Measurements from ENCODE around the gene AK9.
"Not testable (repeated sequence)": the region's sequence is repeated elsewhere in the genome, so short reads cannot be mapped to it uniquely, and the experiment has no call there.

Gene AK9

GRCh38 chr6:109690373-109690736, 647 bp downstream of the AK9 start:
- ChIA-PET POLR2A (no interaction called here), CTCF (interaction anchor here (0.7 kb wide), 3 partner anchors 341 to 704 kb away, joined by 3 read pairs; no protein-coding TSS in a partner anchor)
- no peak for TF ChIP-seq TARDBP (IDR thresholded peaks at IDR 0.05)
- no peak for TF ChIP-seq FOXA1 (IDR thresholded peaks at IDR 0.05)
- no peak for TF ChIP-seq SUZ12 (IDR thresholded peaks at IDR 0.05)
- no peak for TF ChIP-seq LEF1 (IDR thresholded peaks at IDR 0.05; ENCODE audit: borderline replicate concordance)
- TF ChIP-seq ARNT (IDR thresholded peaks at IDR 0.05) = no peak
- TF ChIP-seq L3MBTL2 (conservative IDR thresholded peaks at IDR 0.05) = no peak
- TF ChIP-seq ZNF384 (IDR thresholded peaks at IDR 0.05) = no peak
- TF ChIP-seq NFRKB (IDR thresholded peaks at IDR 0.05) = no peak
- TF ChIP-seq PKNOX1 (IDR thresholded peaks at IDR 0.05) = no peak
- TF ChIP-seq FOXK2 (IDR thresholded peaks at IDR 0.05) = no peak
- TF ChIP-seq ELF4 (IDR thresholded peaks at IDR 0.05) = no peak
- DNase-seq (ENCODE audit: extremely low spot score) = peak; percentile 61

- TF ChIP-seq L3MBTL2 (conservative IDR thresholded peaks at IDR 0.05) (no peak), LEF1 (IDR thresholded peaks at IDR 0.05; ENCODE audit: borderline replicate concordance) (no peak), TARDBP (IDR thresholded peaks at IDR 0.05) (no peak), SUZ12 (IDR thresholded peaks at IDR 0.05) (no peak), CTBP1 (IDR thresholded peaks at IDR 0.05; ENCODE audit: borderline replicate concordance) (no peak), HDGF (IDR thresholded peaks at IDR 0.05; ENCODE audit: borderline replicate concordance) (no peak), BHLHE40 (IDR thresholded peaks at IDR 0.05; ENCODE audit: borderline replicate concordance) (no peak), FOXA1 (IDR thresholded peaks at IDR 0.05) (no peak), SP1 (IDR thresholded peaks at IDR 0.05) (no peak), PKNOX1 (IDR thresholded peaks at IDR 0.05) (no peak)
- CTCF ChIA-PET = interaction anchor here (0.6 kb wide), 1 partner anchor 138 kb away, joined by 3 read pairs; no protein-coding TSS in a partner anchor
- POLR2A ChIA-PET = no interaction called here
- DNase-seq (ENCODE audit: extremely low spot score) = no peak
Measured at GRCh38 chr6:109687271-109687761, 3.7 kb downstream of the AK9 start.

GRCh38 chr6:109686566-109687265, 4.3 kb downstream of the AK9 start:
- no peak for DNase-seq (ENCODE audit: extremely low spot score)
- TF ChIP-seq BHLHE40 (IDR thresholded peaks at IDR 0.05; ENCODE audit: borderline replicate concordance) (no peak), FOXA1 (IDR thresholded peaks at IDR 0.05) (no peak), SP1 (IDR thresholded peaks at IDR 0.05) (no peak), CTBP1 (IDR thresholded peaks at IDR 0.05; ENCODE audit: borderline replicate concordance) (no peak), SUZ12 (IDR thresholded peaks at IDR 0.05) (no peak), FOXK2 (IDR thresholded peaks at IDR 0.05) (no peak), FOXM1 (IDR thresholded peaks at IDR 0.05; ENCODE audit: borderline replicate concordance) (no peak), PKNOX1 (IDR thresholded peaks at IDR 0.05) (no peak), ARNT (IDR thresholded peaks at IDR 0.05) (no peak), ZNF384 (IDR thresholded peaks at IDR 0.05) (no peak), HDGF (IDR thresholded peaks at IDR 0.05; ENCODE audit: borderline replicate concordance) (no peak), NFRKB (IDR thresholded peaks at IDR 0.05) (no peak), TARDBP (IDR thresholded peaks at IDR 0.05) (no peak), ELF4 (IDR thresholded peaks at IDR 0.05) (no peak), LEF1 (IDR thresholded peaks at IDR 0.05; ENCODE audit: borderline replicate concordance) (no peak)
- ChIA-PET CTCF (no interaction called here), POLR2A (no interaction called here)

GRCh38 chr6:109678661-109679505, 12.1 kb downstream of the AK9 start:
- DNase-seq (ENCODE audit: extremely low spot score); CTCF ChIA-PET; POLR2A ChIA-PET: not testable (repeated sequence)

GRCh38 chr6:109678240-109678639, 12.8 kb downstream of the AK9 start:
- POLR2A ChIA-PET = no interaction called here
- no peak for TF ChIP-seq BHLHE40 (IDR thresholded peaks at IDR 0.05; ENCODE audit: borderline replicate concordance)
- no peak for TF ChIP-seq FOXM1 (IDR thresholded peaks at IDR 0.05; ENCODE audit: borderline replicate concordance)
- no peak for DNase-seq (ENCODE audit: extremely low spot score)
- CTCF ChIA-PET = no interaction called here

- ChIA-PET POLR2A (no interaction called here), CTCF (no interaction called here)
- TF ChIP-seq SUZ12 (IDR thresholded peaks at IDR 0.05) (no peak), BHLHE40 (IDR thresholded peaks at IDR 0.05; ENCODE audit: borderline replicate concordance) (no peak), SP1 (IDR thresholded peaks at IDR 0.05) (no peak), LEF1 (IDR thresholded peaks at IDR 0.05; ENCODE audit: borderline replicate concordance) (no peak), NFRKB (IDR thresholded peaks at IDR 0.05) (no peak), ZNF384 (IDR thresholded peaks at IDR 0.05) (no peak), FOXA1 (IDR thresholded peaks at IDR 0.05) (no peak), ELF4 (IDR thresholded peaks at IDR 0.05) (no peak), FOXM1 (IDR thresholded peaks at IDR 0.05; ENCODE audit: borderline replicate concordance) (no peak), FOXK2 (IDR thresholded peaks at IDR 0.05) (no peak), CTBP1 (IDR thresholded peaks at IDR 0.05; ENCODE audit: borderline replicate concordance) (no peak), L3MBTL2 (conservative IDR thresholded peaks at IDR 0.05) (no peak), PKNOX1 (IDR thresholded peaks at IDR 0.05) (no peak), ARNT (IDR thresholded peaks at IDR 0.05) (no peak), HDGF (IDR thresholded peaks at IDR 0.05; ENCODE audit: borderline replicate concordance) (no peak), TARDBP (IDR thresholded peaks at IDR 0.05) (no peak)
- DNase-seq (ENCODE audit: extremely low spot score) = no peak
Measured at GRCh38 chr6:109676724-109677123, 14.3 kb downstream of the AK9 start.
